ENCODE results near the gene NRTN. TPM values are rescaled to one million over a fixed set of nuclear protein-coding genes. Genes with fewer than 3 reads are reported as not detected.

Gene NRTN
- total RNA-seq, 3 donors from 2014 or later (not counting 1 experiment from before 2014, with no cell fraction given): 0.33 to 0.34 TPM; not detected in 1

DNA sequence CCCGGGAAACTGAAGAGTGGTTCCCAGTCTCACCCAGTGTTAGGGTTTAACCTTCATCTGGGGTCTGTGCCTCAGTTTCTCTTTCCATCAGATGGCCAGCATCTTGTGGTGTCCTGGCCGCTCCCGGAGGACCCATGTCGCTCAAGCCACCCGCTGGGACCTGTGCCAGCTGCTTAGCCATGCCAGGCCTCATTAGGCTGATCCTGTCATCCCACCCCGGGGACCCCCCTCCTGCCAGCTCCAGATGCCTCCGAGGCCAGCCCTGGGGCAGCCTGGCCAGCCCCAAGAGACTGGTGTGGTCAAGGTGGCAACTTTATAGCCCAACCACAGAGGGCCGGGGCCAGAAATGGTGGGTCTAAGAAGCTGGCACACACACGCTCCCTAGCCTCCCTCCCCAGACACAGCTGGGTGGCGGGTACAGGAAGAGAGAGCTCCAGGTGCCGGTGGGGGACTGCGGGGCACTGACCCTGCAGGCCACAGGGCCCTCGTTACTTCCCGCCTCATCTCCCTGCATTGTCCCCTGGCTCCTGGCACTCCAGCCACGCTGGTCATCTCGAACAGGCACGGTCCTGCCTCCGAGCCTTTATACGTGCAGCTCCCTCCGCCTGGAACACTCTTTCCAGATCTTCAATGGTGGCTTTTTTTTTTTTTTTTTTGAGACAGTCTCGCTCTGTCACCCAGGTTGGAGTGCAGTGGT lies 3.4 kb downstream of the NRTN start:
- Mint-ChIP-seq H3K9me3 (no peaks in the 10 kb centered on the region), H3K4me3 (no peak overlapping the region), H3K27me3 (ENCODE audit: low read depth in 2 of 2) (peaks cover 7 to 28% of the 10 kb centered on the region in 2 donors), H3K4me1 (peaks cover 11 to 14% of the 10 kb centered on the region in 2 donors), H3K36me3 (no peaks in the 10 kb centered on the region), H3K27ac (no peak overlapping the region)
- TF ChIP-seq, protein P1, sequence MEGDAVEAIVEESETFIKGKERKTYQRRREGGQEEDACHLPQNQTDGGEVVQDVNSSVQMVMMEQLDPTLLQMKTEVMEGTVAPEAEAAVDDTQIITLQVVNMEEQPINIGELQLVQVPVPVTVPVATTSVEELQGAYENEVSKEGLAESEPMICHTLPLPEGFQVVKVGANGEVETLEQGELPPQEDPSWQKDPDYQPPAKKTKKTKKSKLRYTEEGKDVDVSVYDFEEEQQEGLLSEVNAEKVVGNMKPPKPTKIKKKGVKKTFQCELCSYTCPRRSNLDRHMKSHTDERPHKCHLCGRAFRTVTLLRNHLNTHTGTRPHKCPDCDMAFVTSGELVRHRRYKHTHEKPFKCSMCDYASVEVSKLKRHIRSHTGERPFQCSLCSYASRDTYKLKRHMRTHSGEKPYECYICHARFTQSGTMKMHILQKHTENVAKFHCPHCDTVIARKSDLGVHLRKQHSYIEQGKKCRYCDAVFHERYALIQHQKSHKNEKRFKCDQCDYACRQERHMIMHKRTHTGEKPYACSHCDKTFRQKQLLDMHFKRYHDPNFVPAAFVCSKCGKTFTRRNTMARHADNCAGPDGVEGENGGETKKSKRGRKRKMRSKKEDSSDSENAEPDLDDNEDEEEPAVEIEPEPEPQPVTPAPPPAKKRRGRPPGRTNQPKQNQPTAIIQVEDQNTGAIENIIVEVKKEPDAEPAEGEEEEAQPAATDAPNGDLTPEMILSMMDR (IDR thresholded peaks at IDR 0.05): no peak
- Histone ChIP-seq H3K4me3 (ENCODE audit: low read length) (no peak overlapping the region), H3K27me3 (ENCODE audit: control insufficient read depth, insufficient read depth, low read length) (peaks cover 14% of the 10 kb centered on the region), H3K9me3 (ENCODE audit: control insufficient read depth, insufficient read depth, low read length) (no peaks in the 10 kb centered on the region), H3K36me3 (ENCODE audit: control insufficient read depth, insufficient read depth, low read length) (no peaks in the 10 kb centered on the region), H3K4me1 (ENCODE audit: control insufficient read depth, insufficient read depth, low read length) (peaks cover 21% of the 10 kb centered on the region), H3K27ac (ENCODE audit: low read length) (no peak overlapping the region)
- WGBS (ENCODE audit: insufficient coverage): 74% methylated on average over 20 of the region's 21 CpGs
- DNase-seq (no peak), ATAC-seq (no peak)
- intact Hi-C loops (cut with micrococcal nuclease): no loop called here

DNA sequence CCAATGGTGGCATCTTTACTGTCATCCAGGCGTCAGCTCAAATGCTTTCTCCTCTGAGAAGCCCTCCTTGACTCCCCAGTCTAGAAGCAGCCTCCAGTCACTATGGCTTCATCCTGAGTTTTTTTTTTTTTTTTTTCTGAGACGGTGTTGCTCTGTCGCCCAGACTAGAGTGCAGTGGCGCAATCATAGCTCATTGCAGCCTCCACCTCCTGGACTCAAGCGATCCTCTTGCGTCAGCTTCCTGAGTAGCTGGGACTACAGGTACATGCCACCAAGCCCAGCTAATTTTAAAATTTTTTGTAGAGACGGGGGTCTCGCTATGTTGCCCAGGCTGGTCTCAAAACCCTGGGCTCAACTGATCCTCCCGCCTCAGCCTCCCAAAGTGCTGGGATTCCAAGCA lies 4.2 kb downstream of the NRTN start:
- Histone ChIP-seq H3K27me3 (ENCODE audit: control insufficient read depth, insufficient read depth, low read length) (peaks cover 7% of the 10 kb centered on the region), H3K27ac (ENCODE audit: low read length) (no peak overlapping the region), H3K36me3 (ENCODE audit: control insufficient read depth, insufficient read depth, low read length) (no peaks in the 10 kb centered on the region), H3K9me3 (ENCODE audit: control insufficient read depth, insufficient read depth, low read length) (no peaks in the 10 kb centered on the region), H3K4me1 (ENCODE audit: control insufficient read depth, insufficient read depth, low read length) (peaks cover 13% of the 10 kb centered on the region), H3K4me3 (ENCODE audit: low read length) (no peak overlapping the region)
- Mint-ChIP-seq H3K4me3 (no peak overlapping the region), H3K27ac (no peak overlapping the region), H3K4me1 (peaks cover 4 to 7% of the 10 kb centered on the region in 2 donors), H3K27me3 (ENCODE audit: low read depth in 2 of 2) (peaks cover 7 to 20% of the 10 kb centered on the region in 2 donors), H3K9me3 (no peaks in the 10 kb centered on the region), H3K36me3 (no peaks in the 10 kb centered on the region)
- TF ChIP-seq, protein P1 (IDR thresholded peaks at IDR 0.05): no peak
- DNase-seq (no peak), ATAC-seq (no peak)
- intact Hi-C loops (cut with micrococcal nuclease): no loop called here
- 84% methylated on average over 9 of the region's 9 CpGs for WGBS (ENCODE audit: insufficient coverage)

DNA sequence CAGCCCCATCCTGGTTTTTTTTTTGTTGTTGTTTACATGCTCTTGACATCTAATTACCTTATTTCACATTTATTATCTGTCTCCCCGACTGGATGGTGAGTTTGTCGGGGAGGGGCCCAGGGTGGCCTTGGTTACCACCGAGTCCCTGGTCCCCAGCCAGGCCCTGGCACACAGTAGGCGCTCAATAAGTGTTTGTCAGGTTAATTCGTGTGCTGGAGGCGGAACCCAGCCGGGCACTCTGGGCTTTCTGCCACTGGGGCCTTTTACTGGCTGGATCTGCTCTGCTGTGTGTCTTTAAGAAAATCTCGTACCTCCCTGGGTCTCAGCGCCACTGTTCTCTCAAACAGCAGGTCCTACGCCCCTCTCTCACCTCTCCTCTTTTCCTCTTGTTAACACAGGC lies 4.6 kb downstream of the NRTN start:
- WGBS (ENCODE audit: insufficient coverage): 81% methylated on average over 10 of the region's 10 CpGs

More for the DNA sequence above, 4.6 kb downstream of the NRTN start:
- peaks cover 9% of the 10 kb centered on the region for H3K4me1 ChIP-seq (ENCODE audit: control insufficient read depth, insufficient read depth, low read length)
- TF ChIP-seq, protein P1 (IDR thresholded peaks at IDR 0.05): no peak
- no peaks in the 10 kb centered on the region for H3K36me3 ChIP-seq (ENCODE audit: control insufficient read depth, insufficient read depth, low read length)
- no peak overlapping the region for H3K4me3 ChIP-seq (ENCODE audit: low read length)
- intact Hi-C loops (cut with micrococcal nuclease): no loop called here
- H3K27me3 Mint-ChIP-seq (ENCODE audit: low read depth in 2 of 2): peaks cover 7 to 16% of the 10 kb centered on the region in 2 donors
- H3K4me3 Mint-ChIP-seq: no peak overlapping the region
- H3K27ac Mint-ChIP-seq: no peak overlapping the region
- no peak overlapping the region for H3K27ac ChIP-seq (ENCODE audit: low read length)
- DNase-seq (no peak), ATAC-seq (no peak)
- H3K9me3 Mint-ChIP-seq: no peaks in the 10 kb centered on the region
- no peaks in the 10 kb centered on the region for H3K9me3 ChIP-seq (ENCODE audit: control insufficient read depth, insufficient read depth, low read length)
- peaks cover 3% of the 10 kb centered on the region for H3K27me3 ChIP-seq (ENCODE audit: control insufficient read depth, insufficient read depth, low read length)
- H3K36me3 Mint-ChIP-seq: no peaks in the 10 kb centered on the region
- H3K4me1 Mint-ChIP-seq: peaks cover 0 to 3% of the 10 kb centered on the region in 2 donors
